GM11168 (cell line): ENCODE measurements around the gene CR1.
"Not testable (repeated sequence)": the region's sequence is repeated elsewhere in the genome, so short reads cannot be mapped to it uniquely, and the experiment has no call there.

Source experiments
- in situ Hi-C: fragments of 300-500 bp; cut with MboI; formaldehyde crosslinking; loops from one replicate; pipeline ENCODE4 v1.12.0; 2022; ENCODE audit warnings: low sequenced_read_pairs; ENCODE audit not compliant: unreplicated experiment

CR1 gene

DNA sequence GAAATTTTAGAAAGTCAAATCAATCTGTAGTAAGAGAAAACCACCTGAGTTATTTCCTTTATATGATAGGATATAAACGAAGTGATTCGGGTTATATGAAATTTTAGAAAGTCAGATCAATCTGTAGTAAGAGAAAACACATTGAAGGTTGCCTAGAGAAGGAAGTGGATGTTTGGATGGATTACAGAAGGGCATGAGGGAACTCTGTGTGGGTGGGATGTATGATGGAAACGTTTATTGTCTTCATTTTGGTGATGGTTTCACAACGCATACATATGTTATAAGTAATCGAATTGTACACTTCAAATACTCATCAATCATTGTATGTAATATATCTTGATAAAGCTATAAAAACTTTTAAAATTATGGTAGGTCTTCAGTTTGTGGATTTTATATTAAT is 5.1 kb downstream of the CR1 start:
- in situ Hi-C loops = no loop called here

DNA sequence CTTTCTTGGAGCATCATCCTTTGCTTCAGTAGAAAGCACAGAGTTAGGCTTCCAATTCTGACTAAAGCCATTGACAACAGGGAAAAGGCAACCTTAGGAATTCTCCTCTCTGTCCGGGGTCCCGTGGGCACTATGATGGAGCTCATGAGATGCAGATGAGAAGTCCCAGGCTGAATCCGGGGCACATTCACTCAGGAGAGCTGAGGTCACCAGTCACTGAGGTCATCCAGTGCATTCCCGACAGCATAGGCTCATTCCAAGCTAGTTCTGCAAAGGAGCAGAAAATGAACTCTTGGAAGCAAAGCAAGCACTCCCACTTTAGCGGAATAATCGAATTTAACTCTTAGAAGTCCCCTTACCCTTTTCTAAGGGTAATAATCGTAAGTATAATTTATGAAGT is 6.8 kb downstream of the CR1 start:
- in situ Hi-C loops = no loop called here

DNA sequence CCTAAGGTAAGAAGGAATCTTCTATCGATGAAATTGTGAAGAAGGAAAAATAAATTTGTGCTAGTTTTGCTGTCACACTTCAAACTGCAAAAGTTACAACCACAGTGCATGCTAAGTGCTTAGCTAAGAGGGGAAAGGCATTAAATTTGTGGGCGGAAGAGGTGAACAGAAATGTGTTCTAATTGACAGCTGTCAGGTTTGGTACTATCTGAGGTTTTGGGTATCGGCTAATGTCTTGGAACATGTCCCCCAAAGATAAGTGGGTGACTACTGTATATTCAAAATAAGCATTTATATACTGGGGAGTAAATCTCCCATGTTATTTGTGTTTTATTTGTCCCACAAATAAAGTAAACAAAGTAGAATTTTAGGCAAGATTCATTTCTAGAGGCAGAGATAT is 8.0 kb downstream of the CR1 start:
- in situ Hi-C loops = no loop called here

DNA sequence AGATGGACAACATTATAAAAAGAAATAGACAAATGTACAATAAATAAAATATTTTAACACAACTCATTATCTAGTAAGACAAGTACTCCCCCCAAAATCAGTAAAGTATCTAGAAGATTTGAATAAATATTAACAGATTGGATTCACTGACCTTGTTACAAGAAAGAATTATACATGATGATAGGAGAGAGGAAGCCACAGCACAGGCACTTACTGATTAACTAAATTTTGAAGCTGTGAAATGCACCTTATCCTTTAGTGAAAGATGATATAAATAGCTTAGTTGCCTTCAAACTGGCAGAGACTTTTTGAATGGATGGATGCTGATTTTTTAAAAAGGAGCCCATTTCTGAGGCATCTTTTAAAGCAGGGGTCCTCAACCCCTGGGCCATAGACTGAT is 8.5 kb downstream of the CR1 start:
- in situ Hi-C loops = no loop called here

DNA sequence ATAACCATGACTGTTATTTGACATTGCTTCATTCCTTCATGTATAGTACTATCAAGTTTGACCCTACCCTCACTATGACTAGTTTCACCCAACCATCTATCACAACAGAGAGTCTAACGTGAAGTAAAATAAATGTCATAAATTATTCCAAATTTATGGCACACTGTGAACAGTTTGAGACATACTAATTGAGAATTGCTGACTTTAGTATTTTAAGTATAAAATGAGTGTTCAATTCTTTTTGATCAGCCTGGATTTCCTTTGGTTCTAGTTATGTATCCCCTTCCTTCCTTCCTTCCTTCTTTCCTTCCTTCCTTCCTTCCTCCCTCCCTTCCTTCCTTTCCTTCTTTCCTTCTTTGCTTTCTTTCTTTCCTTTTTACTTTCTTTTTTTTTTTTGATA is 14.5 kb downstream of the CR1 start:
- in situ Hi-C loops = no loop called here

DNA sequence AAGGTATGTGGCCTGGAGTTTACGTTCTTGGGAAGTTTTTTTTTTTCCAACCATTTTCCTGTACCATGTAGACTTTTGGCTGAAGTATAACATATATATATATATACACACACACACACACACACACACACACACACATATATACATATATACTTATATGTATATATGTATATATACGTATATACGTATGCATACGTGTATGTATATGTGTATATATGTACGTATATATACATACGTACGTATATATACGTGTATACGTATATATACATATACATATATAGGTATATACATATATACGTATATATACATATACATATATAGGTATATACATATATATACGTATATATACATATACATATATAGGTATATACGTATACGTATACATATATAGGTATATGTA is 18.9 kb downstream of the CR1 start:
- in situ Hi-C loops = no loop called here

DNA sequence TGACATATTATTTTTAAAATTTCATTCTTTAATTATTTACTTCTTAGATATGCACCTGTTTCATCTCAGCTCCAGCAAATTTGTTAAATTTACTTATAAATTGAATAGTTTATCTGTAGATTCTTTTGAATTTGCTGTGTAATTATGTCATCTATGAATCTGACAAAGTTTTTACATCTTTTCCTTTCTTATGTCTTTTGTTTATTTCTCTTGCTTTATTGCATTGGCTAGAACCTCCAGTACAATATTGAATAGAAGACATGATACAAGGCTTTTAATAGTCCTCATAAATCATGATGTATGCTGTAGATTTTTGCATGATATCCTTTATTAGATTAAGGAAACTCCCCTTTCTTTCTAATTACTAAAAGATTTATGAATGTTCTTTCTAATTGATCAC is 20.8 kb downstream of the CR1 start:
- in situ Hi-C loops = no loop called here

DNA sequence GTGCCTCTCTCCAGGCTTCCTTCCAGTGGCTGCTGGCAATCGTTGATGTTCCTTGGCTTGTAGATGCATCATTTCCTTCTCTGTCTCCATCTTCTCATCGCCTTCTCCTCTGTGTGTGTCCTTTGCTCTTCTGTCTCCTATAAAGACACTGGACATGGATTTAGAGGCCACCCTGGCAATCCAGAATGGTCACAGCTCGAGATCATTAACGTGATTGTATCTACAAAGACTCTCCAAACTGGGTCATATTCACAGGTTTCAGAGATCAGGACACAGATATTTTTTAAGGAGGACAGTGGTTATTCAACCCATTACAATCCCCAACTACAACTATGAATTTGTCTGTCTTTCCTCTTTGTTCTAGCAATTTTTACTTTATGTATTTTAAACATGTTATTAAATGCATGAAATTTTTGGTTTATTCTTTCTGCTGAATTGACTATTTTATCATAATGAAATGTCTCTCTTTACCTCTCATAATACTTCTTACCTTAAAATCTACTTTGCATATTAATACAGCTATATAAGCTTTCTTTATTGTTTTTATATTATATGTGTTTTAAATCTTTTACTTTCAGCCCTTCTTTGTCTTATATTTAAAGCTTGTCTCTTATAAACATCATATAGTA is 22.8 kb downstream of the CR1 start:
- in situ Hi-C loops = no loop called here

DNA sequence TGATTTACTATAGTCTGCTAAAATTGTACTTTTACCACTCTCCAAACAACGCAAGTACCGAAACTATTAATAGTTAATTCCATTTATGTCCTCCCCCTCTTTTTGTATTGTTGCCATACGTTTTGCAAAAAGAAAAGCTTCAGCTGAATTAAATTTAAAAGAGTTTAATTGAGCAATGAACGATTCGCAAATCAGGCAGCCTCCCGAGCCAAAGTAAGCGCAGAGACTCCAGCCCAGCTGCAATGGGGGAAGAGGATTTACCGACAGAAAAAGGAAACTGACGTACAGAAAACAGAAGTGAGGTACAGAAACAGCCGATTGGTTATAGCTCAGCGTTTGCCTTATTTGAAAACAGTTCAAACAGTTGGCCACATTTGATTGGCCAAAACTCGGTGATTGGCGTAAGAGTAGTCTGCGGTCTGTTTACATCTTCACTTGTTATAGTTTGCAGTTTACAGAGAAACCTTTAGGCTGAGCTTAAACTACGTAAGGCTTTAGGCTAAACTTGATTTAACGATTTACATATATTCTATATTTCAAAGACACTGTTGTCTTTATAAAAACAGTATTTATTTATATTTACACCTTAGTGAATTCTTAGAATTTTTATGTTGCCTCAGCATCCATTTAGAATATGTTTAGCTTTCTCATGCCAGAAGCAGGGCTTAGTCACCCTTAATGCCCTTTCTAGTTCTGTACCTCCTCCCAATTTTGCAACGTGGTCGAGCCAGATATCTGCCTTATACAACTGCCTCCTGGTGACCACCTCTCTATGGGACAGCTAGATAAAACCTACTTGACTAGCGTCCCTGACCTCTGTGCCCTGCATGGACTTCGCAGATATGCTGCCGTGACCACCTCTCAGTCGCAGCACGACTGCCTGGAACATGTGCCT is 23.8 kb downstream of the CR1 start:
- in situ Hi-C loops = no loop called here

DNA sequence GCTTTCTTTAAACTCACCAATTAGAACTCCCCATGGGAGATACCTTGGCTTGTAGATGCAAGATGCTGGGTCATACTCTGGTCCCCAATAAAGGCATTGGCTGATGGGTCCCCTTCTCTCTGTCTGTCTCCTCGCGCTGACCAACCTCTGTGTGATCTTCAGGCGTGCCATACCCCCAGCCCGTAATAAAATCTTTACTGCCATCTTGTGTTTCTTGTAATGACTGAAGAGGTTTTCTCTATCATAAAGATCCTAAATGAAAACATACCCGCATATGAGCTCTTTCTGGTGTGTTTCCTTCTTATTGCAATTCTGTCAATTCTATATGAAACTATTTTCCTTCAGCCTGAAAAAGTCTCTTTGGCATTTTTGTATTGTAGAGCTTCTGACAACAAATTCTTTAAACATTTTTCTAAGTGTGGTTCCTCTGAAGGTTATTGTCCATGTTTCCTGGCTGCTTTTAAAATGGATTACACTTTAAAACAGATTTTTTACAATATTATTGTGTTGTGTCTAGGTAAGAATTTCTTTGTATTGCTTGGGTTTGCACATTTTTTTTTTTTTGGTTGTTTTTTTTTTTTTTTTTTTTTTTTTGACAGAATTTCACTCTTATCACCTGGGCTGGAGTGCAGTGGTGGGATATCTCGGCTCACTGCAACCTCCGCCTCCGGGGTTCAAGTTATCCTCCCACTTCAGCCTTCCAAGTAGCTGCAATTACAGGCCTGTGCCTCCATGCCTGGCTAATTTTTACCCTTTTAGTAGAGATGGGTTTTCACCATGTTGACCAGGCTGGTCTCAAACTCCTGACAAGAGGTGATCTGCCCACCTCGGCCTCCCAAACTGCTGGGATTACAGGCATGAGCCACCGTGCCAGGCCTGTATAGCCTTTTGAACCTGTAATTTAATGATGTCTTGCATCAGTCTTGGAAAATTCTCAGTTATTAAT is 24.7 kb downstream of the CR1 start:
- in situ Hi-C loops = not testable (repeated sequence)

DNA sequence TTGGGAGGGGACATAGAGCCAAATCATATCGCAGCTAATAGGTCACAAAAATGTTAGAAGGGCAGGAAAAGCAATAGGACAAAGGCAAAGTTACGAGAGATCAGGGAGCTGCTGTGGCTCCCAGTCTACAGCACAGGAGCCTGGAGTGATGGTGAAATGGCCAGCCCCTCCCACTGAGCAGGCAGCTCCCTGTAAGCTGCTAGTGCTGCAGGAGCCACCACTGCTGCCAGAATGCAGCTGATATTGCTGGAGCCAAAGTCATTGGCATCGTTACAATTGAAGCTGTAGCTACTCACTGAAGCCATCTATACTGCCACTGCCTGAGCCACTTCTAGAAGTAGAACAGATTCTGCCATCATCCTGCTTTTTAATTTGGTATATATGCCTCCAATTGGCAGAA is 29.3 kb downstream of the CR1 start:
- in situ Hi-C loops = not testable (repeated sequence)

DNA sequence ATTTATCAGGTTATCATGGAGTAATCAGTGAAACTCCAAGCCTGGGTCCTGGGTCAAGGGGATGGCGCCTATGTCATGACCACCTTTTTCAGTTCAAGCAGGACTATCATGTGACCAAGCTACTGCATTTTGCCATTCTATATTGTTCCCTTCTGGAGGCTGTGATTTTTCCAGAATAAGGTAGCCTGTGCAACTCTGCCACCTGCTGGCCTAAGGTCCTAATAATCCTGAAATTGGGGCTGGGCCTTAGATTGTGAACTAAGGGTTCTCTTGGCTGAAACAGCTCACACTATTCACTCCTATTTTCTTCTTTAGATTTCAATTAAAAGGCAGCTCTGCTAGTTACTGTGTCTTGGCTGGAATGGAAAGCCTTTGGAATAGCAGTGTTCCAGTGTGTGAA is 32.4 kb downstream of the CR1 start:
- in situ Hi-C loops = not testable (repeated sequence)

DNA sequence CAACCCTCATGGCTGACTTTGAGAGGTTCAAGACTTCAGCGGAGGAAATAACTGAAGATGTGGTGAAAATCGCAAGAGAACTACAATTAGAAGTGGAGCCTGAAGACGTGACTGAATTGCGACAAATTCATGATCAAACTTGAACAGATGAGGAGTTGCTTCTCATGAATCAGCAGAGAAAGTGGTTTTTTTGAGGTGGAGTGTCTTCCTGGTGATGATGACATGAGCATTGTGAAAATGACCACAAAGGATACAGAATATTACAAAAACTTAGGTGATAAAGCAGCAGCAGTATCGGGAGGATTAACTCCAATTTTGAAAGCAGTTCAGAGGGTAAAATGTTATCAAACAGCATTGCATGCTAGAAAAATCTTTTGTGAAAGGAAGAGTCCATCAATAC is 40.3 kb downstream of the CR1 start:
- in situ Hi-C loops = not testable (repeated sequence)

DNA sequence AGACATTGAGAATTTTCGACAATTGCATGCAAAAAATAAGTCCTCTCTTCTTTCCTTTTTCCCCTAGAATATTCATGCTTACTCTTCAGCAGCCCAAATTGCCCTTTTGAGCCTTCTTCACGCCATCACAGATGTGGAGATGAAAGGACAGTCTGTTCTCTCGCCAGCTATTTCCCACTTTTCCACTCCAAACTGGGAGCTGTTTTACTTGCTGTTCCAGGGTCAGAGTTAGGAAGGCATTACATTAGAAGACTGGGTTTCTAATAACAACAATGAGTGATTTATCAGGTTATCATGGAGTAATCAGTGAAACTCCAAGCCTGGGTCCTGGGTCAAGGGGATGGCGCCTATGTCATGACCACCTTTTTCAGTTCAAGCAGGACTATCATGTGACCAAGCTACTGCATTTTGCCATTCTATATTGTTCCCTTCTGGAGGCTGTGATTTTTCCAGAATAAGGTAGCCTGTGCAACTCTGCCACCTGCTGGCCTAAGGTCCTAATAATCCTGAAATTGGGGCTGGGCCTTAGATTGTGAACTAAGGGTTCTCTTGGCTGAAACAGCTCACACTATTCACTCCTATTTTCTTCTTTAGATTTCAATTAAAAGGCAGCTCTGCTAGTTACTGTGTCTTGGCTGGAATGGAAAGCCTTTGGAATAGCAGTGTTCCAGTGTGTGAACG is 50.9 kb downstream of the CR1 start:
- in situ Hi-C loops = not testable (repeated sequence)

DNA sequence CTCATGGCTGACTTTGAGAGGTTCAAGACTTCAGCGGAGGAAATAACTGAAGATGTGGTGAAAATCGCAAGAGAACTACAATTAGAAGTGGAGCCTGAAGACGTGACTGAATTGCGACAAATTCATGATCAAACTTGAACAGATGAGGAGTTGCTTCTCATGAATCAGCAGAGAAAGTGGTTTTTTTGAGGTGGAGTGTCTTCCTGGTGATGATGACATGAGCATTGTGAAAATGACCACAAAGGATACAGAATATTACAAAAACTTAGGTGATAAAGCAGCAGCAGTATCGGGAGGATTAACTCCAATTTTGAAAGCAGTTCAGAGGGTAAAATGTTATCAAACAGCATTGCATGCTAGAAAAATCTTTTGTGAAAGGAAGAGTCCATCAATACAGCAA is 58.9 kb downstream of the CR1 start:
- in situ Hi-C loops = not testable (repeated sequence)

DNA sequence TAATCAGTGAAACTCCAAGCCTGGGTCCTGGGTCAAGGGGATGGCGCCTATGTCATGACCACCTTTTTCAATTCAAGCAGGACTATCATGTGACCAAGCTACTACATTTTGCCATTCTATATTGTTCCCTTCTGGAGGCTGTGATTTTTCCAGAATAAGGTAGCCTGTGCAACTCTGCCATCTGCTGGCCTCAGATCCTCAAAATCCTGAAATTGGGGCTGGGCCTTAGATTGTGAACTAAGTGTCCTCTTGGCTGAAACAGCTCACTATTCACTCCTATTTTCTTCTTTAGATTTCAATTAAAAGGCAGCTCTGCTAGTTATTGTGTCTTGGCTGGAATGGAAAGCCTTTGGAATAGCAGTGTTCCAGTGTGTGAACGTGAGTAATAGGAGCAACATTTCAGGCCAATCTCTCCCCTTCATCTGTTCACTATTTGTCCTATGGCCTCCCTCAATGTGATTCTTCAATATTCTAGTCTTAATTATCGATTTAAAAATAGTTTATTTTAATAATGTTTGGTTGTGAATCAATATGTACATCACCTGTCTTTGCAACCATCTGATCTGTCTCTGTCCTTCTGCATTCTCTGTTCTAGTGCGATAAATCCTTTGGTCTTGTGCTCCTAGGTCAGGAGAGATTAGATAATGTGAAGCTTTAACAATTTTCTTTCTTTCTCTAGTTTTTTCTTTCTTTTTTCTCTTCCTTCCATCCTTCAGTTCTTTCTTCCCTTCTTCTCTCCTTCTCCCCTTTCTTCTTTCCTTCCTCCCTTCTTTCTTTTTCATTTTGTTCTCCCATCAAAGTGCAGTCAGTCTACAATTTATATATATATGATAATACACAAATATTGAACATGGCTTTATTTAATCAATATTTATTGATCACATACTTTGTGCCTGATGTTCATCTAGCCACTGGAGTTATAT is 69.8 kb downstream of the CR1 start:
- in situ Hi-C loops = no loop called here

DNA sequence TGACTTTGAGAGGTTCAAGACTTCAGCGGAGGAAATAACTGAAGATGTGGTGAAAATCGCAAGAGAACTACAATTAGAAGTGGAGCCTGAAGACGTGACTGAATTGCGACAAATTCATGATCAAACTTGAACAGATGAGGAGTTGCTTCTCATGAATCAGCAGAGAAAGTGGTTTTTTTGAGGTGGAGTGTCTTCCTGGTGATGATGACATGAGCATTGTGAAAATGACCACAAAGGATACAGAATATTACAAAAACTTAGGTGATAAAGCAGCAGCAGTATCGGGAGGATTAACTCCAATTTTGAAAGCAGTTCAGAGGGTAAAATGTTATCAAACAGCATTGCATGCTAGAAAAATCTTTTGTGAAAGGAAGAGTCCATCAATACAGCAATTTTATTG is 76.0 kb downstream of the CR1 start:
- in situ Hi-C loops = not testable (repeated sequence)

DNA sequence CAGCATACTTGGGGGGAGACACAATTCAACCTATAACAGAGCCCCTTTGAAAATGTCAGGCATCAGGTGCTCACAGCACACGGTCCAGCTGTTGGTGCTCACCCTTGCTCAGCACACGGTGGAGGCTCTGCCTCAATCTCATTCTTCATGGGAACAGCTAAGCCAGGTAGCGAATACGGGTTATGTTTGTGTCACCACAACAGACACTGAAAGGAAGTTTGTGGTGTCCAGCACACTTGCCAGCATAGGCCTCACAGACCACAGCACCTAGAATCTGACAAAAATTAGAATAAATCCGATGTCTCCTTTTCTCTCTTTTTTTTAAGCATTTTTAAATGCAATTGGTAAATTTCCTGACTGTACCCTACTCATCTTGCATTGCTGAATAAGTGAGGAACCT is 77.1 kb downstream of the CR1 start:
- in situ Hi-C loops = not testable (repeated sequence)

DNA sequence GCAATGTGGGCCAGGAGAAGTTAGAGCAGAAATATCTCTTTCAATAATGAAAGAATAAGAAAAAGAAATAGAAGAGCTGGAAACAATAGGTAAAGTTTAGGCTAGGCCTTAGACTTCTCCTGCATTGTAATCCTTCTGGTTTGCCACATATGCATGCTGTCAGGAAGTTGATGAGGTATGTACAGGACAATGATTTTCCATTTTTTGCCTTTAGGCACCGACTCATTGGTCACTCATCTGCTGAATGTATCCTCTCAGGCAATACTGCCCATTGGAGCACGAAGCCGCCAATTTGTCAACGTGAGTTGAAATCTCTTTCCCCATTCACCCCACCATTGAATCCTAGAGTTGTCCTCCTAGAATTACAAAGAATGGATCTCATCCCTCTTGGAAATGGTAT is 79.4 kb downstream of the CR1 start:
- in situ Hi-C loops = not testable (repeated sequence)
